Stimulated activated CD4-positive, alpha-beta T cell treated with anti-CD3 and anti-CD28 coated beads, Interleukin-4, amount 100 ng/mL, for 1 hour (primary cell): ENCODE measurements around the gene XYLT1.
A peak's percentile ranks its signal among the peaks of the same experiment; 100 is the strongest.
"Not testable (repeated sequence)": the region's sequence is repeated elsewhere in the genome, so short reads cannot be mapped to it uniquely, and the experiment has no call there.

Source experiments
- DNase-seq: peaks from one replicate; pipeline ENCODE4 v3.0.0-alpha.2; 2020

XYLT1 gene

DNA sequence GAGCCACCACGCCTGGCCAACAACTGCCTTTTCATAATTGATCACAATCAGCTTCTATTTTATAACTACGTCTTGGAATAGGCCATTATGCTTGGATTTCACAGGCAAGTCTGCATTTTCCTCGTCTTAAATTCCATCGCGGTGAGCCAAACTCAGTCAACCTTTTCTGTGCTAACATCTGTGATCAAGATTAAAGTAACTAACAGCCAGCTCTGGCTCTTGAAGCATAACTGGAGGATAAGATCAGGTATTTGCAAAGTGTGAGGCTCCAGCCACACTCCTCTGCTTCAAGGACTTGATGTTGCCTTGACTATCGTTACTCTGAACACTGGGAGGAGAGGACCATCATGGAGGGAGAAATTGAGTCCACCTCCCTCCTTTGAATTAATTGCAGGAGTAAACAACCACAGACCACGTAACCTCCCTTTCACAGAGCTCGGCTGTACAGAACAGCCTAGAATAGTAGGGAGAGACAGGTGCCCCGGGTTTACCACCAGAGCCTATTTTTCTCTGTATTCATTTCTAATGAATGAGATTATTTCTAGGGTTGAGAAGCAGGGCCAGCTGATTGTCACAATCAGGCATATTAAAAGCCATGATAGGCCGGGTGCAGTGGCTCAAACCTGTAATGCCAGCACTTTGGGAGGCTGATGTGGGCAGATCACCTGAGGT is 143.0 kb downstream of the XYLT1 start:
- no peak for DNase-seq

DNA sequence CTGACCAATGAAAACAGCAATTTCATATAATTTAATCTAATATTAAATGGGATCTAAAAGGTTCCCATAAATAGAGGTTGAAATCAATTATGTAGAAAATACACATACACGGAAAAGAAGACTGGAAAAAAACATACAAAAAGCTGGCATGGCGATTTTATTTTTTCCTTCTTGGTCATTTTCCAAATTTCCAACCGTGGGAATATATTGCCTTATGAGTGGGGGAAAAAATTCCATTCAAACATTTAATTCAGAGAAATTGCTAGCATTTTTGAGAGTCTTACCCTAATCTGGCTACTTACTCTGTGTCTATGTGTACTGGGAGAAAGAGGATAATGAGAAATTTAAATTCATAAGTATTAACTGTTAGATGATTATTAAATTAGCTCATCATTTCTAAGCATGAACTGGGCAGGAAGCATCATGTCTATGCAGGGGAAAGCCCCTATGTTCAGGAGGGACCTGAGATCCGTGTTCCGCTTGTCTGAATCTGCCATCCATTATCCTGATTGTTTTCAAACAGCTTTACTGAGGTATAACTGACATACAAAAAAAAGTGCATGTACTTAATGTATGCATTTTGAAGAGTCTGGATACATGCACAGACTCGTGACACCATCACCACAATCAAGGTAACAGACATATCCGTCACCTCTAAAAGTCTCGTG is 145.2 kb downstream of the XYLT1 start:
- DNase-seq, result no peak

DNA sequence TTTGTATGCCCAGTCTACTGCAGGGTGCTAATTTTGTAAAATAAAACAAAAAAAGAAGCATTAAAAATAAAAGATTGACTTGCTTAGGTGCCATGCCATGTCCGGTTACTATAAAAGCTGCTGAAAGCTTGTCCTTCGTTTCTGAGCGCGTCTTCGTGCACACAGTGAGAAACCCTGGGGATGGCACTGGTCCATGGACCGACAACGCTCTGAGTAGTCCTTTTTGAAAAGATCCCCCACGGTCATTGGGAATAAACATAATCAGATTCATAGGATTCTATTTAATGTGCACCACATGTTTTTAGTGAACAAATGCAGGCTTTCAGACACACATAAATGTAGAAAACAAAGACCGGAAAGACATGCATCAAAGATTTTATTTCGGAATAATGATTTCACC is 146.3 kb downstream of the XYLT1 start:
- DNase-seq, result no peak

DNA sequence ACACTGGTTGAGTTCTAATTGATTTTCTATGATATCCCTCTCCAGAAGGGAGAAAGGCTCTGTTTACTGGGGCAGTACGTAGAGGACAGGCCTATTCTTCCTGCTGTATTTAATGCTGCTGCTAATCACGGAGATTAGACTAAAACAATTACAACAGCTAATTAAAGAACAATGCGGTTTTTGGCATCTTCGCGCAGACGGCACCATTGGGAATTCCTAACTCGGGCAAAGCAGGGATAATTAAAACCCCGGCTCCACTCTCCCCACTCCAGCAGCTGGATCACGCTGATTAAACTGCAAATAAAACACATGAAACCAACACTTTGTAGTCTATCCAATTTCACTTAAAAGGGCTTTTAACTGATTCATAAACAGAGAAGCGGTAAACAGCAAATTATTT is 147.6 kb downstream of the XYLT1 start:
- no peak for DNase-seq

DNA sequence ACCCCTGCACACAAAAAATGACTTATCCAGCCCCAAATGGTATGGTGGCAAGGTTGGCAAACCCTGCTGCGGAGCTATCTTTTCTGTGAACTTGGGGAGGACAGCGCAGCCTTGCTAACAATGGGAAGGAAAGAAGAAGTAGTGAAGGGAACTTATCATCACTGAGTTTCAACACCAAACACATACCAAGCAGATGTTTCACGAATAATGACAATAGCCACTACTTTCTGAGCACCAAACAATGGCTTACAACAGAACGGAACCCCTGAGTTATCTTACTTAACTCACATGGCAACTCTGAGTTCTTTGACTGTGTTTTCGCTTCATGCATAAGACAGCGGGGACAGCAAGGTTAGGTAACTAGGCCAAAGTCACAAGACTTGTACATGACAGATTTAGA is 148.9 kb downstream of the XYLT1 start:
- no peak for DNase-seq

DNA sequence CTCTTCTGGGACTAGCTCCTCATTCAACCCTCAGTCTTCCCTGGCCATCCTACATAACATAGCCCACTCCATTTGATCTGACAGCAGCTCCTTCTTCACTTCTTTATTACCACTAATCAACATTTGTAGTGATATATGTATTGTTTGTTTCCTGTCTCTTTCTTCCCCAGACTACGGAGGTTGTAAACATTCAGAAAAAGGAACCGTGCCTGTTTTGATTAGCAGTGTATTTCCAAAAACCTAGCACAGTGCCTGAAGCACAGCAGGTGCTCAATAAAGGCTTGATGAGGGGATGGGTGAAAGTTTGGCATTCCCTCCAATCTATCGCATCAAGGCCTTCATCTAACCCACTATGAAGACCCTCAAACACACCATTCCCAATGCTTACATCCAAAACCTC is 150.8 kb downstream of the XYLT1 start:
- no peak for DNase-seq

DNA sequence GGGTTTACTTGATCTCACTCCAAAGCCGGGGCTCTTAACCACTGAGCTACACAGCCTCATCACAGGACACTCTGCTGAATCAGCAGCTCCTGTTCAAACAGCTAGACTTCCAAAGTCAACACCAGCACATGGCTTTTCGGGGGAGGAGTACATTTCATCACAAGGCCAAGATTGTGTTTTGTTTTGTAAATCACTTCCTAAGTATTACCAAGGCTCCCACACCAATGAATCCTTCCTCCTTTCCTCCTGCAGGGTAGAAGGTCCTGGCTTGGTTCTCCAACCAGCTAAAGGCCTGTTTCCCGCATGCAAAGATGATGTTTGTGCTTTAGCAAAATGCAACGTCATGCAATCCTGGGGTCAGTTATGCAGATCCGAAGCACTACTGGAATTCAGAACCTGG is 152.5 kb downstream of the XYLT1 start:
- no peak for DNase-seq

DNA sequence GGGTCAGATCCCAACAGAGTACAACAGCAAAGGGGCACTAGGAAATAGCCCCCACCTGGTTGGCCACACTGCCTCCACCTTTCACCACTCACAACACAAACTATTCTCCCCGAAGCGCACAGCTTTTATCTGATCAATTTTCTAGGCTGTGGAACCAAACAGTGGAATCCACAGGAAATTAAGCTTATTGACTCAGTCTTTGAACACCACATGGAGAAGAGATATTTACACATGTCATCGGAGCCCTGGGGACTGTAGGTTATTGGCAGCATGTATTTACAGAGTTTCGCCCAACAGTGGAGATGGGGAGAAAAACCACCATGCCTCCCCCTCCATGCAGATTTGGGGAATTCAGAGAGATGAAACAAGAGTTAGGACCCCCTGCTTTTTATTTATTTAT is 154.8 kb downstream of the XYLT1 start:
- no peak for DNase-seq

DNA sequence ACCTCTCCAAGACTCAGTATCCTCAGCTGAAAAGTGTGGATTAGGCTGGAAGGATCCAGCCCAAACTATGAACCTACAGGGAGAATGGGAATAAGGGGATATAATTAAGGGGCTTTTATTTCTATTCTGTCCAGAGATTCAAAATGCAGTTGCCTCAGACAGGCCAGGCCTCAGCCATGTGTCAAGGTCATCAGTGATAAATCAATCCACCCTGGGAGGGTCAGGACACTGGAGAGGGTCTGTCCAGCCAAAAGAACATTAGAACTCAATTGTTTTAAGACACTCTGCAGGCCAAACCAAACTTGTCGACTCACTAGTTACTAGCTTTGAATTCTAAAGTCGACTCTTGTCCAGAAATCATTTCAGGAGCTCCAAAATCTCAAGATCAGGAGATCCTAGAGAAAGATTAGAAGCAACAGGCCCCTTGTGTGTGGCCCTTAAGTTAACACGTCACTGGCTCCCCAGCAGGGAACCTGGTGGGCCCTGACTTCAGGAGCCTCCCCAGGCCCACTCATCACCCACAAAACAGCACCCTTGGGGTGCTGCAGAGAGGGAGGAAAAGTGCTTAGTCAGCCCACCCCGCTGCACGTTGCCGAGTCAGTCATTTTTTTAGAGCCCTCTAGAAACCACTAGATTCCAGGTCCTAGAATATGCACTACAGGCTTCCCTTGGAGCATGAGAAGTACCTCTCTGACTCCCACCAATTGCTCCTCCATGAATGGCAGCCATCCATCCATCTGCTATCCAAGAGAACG is 156.8 kb downstream of the XYLT1 start:
- DNase-seq, result no peak

DNA sequence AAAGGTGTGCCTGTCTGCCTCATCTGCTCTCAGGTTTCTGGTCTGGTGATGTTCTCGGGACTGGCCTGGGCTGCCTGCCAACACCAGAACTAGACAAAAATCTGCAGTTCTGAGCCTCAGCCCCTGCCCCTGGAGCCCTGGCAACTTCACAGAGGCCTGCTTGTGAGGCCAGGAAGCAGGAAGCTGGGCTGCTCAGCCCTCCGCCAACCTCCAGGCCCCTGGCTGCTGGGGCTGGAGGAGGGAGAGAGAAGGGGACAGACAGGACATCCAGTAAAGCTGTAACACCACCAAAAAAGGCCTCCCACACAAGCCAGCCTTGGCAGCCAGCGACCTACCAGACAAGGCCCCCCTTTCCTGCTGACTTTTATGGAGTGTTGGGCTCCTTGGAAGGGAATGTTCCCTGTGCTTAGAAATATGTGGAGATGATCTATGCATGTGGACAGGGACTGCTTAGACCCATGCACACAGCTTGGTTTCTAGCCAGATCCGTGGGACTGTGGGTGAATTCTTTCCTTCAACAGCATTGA is 157.6 kb downstream of the XYLT1 start:
- no peak for DNase-seq

DNA sequence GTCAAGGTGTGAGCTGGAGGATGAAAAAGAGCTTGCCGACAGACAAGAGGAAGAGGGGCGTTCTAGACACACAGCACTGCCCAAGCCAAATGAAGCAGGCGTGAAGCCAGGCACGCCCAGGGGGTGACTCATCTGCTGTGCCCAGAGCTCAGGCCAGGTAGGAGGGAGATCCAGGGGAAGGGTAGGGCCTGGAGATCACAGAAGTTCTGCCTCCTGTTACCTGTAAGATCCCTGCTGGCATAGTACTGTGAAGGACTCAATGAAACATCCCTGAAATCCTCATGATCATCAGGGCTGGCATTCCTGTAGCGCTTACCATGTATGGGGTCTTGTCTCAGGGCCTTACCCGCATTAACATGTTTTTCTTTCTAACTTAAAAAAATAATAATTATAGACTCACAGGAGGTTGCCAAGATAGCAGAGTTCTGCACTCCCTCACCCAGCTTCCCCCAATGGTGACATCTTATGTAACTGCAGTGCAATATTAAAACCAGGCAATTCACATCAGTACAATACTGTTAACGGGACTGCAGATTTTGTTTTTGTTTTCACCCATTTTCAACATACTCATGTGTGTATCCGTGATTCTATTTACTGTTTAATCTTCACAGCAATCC is 158.6 kb downstream of the XYLT1 start:
- DNase-seq, result no peak

DNA sequence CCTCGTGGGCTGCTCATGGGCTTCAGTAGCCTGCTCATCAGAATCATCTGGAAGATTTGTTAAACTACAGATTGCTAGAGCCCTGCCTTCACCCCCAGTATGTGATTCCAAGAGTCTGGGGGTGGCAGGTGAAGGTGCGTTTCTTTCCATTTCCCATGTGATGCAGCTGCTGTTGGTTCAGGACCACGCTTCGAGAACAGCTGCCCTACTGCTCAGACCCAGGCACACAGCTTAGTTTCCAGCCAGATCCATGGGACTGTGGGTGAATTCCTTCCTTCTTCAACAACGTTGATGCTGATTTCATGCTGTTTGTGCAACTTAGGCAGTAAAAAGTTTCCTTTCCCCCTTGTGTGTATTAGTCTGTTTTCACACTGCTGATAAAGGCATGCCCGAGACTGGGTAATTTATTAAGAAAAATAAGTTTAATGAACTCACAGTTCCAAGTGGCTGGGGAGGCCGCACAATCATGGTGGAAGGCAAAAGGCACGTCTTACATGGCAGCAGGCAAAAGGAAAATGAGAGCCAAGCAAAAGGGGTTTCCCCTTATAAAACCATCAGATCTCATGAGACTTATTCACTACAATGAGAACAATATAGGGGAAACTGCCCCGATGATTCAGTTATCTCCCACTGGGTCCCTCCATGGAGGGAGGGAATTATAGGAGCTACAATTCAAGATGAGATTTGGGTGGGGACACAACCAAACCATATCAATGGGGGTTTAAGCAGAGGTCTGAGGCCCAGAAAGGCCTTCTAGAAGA is 159.2 kb downstream of the XYLT1 start:
- DNase-seq, result no peak

DNA sequence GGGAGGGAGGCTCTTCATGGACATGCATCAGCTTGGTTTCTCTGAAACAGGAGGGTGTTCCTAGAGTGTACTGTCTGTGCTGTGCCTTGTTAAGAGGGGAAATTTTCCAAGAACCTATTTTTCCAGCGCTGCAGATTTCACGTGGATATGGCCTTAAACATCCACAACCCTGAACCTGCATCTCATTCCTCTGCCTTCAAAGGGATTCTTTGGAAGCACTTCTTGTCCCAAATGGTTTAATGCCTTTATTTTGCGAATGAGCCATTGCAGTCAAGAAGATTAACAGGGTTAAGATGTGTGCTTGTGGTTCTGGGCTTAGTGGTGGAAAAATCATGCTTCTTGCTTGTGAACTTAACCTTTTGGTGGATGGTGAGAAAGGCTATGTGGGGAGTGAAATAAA is 161.2 kb downstream of the XYLT1 start:
- no peak for DNase-seq

DNA sequence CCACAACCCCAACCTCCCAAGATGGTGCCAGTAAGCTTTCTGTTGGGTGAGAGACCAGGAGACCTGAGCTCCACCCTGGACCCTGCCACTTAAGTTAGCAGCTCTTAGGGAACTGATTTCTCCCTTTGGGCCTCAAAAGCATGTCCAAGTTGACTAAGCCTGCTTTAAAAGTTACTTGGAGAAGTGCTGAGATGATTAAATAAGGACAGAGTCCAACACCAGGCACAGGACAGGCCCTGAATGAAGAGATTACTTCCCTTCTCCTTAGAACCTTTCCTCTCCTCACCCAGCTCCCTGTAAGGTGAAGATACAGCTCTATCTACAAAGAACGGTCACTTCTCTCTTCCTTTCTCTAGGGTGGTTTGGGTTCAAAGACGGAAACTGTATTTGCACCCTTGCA is 162.6 kb downstream of the XYLT1 start:
- no peak for DNase-seq

DNA sequence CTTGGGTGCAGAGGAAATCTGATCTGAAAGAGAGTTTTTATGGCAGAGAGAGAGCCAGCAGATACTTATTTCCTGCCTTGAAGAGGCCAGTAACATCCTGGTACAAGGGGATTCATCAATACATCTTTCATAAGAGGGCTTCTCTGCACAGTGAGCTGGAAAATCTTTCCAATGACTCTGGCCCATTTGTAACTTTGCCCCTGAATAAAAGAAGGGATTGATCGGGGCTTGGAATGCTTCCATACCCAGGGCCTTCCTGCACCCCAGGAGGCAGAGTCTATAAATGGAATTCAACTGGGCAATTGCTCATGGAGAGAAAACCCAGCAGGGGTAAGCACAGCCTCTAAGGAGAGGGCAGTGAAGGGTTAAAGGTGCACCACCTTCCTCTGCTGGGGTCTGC is 163.3 kb downstream of the XYLT1 start:
- DNase-seq, result no peak

DNA sequence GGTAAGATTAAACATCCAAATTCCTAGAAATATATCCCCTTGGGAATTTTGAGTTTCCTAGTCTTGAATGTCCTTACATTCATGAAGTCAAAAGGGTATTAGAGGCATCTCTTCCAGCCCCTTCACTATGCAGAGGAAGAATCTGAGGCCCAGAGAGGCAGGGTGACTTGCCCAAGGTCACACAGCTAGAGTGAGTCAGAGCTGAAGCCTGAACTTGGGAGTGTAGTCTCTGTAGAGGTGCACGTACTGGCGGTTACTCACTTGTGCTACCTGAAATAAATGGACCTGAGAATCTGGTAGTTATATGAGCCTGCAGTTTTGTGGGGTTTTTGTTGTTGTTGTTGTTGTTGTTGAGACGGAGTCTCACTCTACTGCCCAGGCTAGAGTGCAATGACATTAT is 164.0 kb downstream of the XYLT1 start:
- DNase-seq, result no peak

DNA sequence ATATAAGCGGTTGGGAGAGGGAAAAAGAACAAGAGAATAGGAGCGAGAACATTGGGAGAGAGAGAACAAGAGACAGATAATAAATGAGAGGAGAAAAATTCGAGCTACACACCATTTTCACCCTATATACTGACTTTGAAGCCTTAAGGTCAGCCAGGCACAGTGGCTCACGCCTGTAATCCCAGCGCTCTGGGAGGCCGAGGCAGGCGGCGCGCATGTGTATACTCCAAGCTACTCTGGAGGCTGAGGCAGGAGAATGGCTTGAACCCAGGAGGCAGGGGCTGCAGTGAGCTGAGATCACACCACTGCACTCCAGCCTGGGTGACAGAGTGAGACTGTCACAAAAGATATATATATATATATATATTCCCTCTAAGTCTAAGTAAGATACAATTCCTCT is 164.5 kb downstream of the XYLT1 start:
- not testable (repeated sequence) for DNase-seq

DNA sequence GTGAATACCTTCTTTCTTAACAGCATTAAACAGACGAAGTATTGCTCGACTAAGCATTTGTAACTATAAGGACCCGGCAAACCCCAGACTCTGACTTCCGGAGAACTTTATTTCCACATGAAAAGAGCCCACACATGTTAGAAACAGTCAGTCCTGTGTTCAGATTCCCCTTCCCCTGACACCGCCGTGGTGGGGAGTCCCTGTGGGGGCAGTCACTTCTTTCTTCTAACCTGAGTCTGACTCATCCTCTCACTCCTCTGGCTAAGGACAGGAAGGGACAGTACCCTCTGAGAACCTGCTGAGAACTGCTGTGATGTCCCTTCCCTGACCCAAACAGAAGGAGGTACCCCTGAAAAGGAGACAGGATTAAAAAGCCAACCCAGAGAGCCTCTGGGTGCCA is 165.1 kb downstream of the XYLT1 start:
- DNase-seq, result peak; percentile 40

DNA sequence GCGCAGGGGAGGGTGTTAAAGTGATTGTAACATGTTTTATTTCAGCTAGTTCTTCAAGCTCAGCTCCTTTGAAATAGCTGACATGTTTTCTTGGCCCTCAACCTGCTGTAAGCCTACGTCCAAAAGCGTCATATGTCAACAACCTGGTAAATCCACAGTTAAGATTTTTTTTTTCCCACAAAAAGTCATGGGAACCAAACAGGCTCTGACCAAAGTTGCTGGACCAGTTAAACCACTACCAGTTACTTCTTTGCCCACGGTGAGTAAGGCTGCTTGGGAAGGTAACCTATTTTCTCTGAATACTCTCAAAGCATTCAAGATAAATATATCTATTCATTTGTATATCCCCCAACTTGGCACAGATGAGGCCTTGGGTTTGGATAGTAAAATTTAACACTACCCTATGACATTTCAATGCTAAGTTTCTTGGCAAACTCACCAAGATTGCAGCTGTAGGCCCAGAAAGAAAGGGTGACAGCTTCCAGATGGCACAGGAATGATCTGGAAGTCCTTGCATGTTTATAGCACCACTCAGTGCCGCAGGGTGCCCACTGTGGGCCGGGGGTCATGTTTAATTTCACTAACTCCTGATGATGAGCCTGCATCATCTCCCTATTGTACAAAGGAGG is 166.2 kb downstream of the XYLT1 start:
- DNase-seq, result no peak

DNA sequence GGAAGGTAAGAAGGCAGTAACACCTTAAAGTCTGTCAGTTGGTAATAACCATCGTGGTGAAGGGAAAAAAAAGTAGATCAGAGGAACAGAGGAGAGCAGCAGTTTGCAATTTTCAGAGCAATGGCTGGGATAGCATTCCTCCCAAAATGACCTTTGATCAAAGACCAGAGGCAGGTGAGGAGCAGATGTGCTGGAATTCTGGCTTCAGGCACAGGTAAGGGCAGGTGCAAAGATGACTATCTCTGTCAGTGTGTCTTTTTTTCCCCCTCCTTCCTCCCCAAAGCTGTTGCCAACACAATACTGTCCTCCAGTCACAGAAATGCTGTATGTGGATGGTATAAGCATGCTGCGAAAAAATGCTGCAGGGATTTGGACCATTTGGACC is 166.7 kb downstream of the XYLT1 start:
- DNase-seq, result no peak

DNA sequence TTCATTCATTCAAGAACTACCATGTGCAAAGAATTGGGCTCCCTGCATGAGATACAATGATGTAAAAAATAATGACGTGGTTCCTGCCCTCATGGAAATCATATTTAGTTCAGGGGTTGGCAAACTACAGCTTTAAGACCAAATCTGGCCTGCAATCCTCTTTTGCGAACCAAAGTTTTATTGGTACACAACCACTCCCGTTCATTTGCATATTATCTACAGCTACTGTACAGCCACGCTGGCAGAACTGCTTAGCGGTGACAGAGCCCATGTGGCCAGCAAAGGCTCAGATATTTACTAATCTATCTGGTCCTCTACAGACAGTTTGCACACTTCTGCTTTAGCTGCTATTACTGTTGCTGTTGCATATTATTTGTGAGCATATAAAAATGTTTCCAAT is 167.7 kb downstream of the XYLT1 start:
- no peak for DNase-seq

DNA sequence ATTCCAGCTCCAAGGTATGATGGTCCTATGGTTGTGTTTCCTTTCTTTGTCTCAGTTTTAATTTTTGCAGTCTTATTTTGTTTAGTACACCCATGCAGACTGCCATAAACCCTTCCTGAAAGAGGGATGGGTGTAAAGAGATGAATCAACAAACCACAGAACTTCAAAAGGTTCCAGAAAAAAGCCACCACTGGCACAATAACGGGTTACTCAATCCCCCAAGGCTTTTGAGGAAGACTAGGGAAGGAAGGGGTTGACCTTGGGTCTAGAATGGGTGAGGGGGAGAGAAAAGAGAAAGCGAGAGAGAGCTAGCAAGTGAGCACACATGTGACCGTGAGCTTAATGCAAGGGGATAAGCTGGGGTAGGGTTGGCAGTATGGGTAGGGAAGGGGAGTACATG is 168.1 kb downstream of the XYLT1 start:
- no peak for DNase-seq
